NCI-H1417 treated with DMSO at 0.1 percent for 48 hours (cell line): ENCODE measurements around the gene SARNP.

ENCODE experiments used
- DNase-seq: peaks from one replicate; lab custom pipeline; 2025; lab: John Stamatoyannopoulos, UW

Gene SARNP

DNA sequence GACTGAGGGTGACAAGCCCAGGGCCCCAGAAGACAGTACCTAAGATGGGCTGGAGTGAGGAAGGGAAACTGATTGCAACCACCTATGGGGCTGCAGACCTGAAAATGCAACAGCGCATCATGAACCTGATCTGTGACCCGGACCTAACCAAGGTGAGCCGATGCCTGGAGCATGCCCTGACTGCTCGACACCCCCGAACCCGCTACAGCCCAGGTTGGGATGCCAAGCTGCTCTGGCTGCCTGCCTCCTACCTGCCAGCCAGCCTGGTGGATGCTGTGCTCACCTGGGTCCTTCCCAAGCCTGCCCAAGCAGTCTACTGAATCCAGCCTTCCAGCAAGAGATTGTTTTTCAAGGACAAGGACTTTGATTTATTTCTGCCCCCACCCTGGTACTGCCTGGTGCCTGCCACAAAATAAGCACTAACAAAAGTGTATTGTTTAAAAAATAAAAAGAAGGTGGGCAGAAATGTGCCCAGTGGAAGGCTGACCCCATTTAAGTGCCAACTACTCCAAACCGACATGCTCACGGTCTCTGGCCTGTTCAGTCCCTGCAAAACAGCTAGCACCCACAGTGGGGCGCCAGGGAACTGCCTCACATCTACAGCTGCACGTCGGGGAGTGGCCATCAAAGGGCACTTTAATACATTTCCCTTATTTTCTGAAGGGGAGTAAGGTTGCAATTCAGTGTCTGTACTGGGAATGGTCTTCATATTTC, 93.1 kb downstream of the SARNP start:
- no peak for DNase-seq

DNA sequence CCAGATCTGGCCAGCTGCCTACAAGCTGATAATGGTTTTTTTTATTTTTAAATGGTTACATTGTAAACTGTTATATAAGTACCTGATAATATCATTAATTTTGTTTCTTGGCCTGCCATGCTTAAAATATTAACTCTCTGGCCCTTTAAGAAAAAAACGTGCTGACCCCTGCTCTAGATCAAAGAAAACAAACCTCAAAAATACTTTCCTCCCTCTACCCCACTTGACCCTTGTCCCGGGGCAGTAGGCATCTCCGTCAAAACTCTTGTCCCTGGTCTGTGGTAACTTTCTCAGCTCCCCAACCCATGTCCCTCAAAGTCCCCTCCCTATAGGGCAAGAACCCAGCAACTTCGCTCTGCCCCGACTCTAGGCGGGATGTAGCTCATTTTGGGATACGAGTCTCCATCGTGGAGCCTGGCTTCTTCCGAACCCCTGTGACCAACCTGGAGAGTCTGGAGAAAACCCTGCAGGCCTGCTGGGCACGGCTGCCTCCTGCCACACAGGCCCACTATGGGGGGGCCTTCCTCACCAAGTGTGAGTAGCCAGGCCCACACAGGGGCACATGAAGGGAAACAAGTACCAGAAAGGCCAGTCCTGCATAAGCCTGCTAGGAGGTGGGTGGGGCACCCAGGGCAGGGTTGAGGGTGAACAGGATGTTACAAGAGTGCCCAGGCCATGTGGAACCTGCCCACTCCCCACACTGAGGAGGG, 93.9 kb downstream of the SARNP start:
- no peak for DNase-seq

DNA sequence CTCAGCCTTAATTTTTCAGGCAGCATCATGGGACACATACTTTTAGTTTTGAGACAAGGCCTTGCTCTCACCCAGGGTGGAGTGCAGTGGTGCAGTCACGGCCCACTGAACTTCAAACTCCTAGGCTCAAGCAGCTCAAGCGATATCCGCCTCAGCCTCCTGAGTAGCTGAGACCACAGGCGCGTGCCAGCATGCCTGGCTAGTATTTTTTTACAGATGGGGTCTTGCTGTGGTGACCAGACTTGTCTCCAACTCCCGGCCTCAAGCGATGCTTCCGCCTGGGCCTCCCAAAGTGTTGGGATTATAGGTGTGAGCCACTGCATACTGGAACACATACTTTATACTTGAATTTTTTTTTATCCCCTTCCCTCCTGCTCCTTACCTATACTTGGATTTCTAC, 94.6 kb downstream of the SARNP start:
- DNase-seq: no peak

DNA sequence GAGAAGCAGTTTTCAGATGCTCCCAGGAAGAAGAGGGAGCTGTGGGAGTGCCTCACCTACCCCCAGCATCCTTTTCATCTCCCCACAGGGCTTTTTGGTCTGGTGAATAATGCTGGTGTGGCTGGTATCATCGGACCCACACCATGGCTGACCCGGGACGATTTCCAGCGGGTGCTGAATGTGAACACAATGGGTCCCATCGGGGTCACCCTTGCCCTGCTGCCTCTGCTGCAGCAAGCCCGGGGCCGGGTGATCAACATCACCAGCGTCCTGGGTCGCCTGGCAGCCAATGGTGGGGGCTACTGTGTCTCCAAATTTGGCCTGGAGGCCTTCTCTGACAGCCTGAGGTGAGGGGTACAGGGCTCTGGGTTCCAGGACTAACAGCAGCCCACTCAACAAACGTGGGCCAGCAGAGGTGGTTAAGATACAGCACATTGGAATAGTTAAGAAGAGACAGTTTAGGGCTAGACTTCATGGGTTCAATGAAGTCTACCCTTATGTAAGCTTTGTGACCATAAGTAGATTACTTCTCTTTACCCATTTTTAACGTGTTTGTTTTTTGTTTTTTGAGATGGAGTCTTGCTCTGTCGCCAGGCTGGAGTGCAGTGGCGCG, 95.8 kb downstream of the SARNP start:
- DNase-seq: no peak

DNA sequence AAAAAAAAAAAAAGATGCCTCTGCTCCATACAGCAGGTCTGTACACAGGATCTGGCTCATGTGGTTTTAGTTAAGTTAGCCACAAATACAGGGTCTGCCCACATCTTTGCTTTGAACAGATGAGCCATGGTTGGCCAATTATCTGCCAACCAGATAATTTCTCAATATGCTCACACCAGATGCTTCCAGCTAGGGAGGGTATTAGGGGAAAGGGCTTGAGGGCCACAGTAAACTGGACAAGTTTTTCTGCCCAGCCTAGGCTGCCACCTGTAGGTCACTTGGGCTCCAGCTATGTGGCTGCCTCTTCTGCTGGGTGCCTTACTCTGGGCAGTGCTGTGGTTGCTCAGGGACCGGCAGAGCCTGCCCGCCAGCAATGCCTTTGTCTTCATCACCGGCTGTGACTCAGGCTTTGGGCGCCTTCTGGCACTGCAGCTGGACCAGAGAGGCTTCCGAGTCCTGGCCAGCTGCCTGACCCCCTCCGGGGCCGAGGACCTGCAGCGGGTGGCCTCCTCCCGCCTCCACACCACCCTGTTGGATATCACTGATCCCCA, 96.6 kb downstream of the SARNP start:
- DNase-seq: no peak

DNA sequence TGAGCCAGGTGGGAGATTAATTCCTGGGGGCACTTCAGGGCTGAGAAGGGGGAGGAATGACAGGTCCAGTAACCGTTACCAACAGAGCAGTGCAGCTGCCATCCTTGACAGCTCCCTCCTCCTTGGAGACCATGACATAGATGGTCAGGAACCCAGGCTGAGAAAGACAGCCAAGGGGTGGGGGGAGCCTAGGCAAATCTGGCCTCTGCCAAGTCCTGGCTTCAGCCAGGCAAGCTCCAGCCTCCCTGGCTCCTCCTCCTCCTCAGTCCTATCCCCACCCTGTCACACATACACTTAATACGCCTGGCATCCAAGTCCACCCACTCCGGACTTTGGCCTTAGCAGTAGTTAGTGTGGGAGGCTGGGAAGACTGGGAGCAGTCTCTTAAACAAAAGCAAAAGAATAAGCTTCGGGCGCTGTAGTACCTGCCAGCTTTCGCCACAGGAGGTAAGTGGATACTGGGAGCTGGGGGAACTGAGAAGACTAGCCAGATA, 97.4 kb downstream of the SARNP start, which contains the start of gene RDH5:
Gene RDH5, plus strand, starts transcription at position 323 of the 494 bp plus-strand sequence. CDS start 792 bp downstream, outside the sequence.
- DNase-seq: no peak

DNA sequence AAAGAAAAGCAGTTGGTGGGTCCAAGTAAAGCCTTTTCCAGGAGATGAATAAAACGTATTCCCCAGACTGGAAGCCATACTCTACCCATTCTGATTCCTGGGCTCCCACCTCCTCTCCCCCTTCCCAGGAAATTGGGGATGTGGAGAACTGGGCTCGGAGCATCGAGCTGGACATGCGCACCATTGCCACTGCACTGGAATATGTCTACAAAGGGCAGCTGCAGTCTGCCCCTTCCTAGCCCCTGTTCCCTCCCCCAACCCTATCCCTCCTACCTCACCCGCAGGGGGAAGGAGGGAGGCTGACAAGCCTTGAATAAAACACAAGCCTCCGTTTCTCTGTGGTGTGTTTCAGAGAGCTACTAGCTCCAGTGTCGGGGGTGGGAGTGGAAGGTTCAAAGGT, 98.2 kb downstream of the SARNP start:
- DNase-seq: no peak

DNA sequence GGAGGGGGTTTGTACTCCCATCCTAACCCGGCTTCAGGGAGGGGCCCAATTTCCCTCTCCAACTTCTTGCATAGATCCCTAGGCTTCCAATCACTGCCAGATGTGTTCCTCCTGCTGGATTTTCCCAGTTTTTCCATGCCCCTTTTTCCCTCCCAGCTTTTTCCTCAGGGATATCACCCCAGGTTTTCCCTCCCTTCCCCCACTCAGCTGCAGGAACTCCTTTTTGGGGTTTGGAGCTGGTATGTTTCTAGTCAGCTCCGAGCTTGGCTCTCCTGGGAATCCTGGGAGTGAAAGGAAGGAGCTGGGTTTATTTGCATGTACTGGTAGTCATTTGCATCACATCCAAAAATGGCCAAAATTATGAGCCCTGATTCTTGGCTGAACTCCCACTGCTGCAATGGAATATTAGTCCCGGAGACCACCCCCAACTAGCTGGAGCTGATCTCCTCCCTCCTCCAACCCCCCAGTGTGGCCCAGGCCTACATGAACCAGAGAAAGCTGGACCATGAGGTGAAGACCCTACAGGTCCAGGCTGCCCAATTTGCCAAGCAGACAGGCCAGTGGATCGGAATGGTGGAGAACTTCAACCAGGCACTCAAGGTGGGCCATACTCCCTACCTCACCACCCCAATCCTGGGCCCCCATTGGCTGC, 98.8 kb downstream of the SARNP start:
- DNase-seq: no peak

DNA sequence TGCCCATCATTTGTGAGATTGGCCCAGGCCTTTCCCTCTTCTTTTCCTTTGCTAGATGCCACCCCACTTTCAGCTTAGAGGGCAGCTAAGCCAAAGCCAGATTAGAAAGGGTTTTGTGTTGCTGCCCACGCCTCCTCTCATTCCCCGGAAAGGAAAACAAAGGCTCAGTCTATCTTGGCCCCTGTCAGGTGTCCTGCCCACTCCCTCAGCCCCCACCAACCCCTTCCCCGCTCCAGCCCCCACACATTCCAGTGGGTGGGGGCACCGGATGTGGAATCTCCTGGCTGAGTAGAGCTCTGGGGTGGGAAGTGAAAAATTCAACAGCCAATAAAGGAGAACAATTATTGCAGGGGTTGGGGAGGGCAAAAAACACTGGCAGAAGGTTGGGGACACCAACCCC, 99.5 kb downstream of the SARNP start:
- DNase-seq: no peak

DNA sequence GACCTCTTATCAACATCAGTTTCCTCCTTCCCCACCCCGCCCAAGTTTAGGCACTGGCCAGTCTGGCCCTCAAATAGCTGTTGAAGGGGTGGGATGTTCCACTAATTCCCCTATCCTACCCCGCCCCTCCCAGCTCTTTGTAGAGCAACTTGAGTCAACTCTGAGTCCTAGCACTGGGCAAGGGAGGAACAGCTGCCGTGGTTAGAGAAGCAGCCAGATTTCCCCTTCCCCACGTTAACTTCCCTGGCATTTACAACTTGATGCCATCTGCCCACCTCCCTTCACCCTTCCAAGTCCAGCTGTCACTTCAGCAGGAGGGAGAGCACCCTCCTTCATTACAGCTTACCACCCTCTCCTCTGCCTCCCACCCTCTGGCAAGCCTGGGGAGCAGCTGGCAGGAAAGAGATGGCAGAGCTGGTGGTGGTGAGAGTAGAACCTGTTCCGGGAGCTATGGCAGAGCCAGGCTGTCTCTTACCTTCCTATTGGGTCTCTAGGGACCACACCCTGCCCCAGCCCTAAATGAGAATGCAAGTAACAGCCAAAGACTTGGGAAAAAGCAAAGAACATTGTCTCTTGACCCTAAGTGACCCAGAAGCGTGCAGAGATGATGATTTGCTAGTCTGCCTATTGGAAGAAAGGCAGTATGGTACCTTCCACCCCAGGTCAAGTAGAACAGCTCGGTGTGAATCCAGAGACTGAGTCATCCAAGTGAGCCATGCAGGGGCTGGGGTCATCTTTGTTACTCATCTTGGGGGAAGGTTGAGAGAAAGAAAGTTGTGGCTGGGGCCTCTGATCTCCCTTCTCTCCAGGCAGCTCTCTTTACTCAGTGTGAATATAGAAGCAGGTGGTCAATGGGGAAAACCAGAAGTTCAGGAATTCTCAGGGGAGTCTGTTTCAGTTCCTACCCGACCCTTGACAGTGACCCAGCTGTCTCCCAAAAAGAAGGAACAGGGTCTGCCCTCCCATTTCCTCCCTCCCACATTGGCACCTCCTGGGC, 100.2 kb downstream of the SARNP start:
- DNase-seq: no peak

DNA sequence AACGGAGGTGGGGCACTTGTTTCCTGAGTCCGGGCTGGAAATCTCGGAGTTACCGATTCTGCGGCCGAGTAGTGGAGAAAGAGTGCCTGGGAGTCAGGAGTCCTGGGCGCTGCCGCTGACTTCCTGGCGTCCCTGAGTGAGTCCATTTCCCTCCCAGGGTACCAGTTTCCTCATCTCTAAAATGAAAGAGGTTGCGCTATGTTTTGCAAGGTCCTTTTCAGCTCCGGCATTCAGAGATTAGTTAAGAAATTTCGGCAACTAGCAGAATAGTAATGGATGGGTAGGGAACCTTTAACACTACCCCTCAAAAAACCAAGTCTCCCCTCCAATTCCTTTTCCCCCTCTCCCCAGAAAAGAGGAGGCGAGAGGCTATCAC, 101.0 kb downstream of the SARNP start:
- DNase-seq: no peak

DNA sequence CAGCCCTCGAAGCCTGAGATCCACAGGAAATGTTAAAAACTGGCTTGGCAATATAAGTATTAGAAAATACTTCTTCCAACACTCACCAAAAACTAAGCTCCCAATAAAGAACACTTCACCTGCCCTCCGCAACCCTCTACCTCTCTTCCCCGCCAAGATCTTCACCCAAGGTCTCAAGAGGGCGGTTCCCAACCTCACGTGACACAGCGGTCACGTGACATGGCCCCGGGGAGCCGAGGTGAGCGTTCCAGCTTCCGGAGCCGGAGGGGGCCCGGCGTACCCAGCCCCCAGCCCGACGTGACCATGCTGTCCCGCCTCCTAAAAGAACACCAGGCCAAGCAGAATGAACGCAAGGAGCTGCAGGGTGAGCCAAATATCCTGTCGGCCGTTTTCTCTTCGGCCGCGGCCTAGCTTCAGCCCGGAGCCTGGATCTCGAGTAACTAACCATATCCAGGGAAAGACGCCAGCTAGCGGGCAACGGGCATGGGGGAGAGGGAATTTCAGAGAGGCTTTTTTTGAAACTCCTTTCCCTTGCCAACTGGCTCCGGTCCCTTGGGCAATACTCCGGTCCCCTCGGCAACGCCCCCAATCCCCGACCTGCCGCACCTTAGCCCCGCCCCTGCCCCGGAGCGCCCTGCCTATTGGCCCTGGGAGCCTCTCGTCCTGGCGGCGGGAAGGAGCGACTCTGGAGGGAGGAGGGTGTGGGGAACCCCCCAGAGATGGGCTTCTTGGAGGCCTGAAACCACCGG, 101.5 kb downstream of the SARNP start, which contains the start of gene BLOC1S1:
Gene BLOC1S1, plus strand, starts transcription at position 214 of the 749 bp plus-strand sequence. Its CDS starts 6 bp downstream, at position 220.
- DNase-seq: peak; percentile 77

DNA sequence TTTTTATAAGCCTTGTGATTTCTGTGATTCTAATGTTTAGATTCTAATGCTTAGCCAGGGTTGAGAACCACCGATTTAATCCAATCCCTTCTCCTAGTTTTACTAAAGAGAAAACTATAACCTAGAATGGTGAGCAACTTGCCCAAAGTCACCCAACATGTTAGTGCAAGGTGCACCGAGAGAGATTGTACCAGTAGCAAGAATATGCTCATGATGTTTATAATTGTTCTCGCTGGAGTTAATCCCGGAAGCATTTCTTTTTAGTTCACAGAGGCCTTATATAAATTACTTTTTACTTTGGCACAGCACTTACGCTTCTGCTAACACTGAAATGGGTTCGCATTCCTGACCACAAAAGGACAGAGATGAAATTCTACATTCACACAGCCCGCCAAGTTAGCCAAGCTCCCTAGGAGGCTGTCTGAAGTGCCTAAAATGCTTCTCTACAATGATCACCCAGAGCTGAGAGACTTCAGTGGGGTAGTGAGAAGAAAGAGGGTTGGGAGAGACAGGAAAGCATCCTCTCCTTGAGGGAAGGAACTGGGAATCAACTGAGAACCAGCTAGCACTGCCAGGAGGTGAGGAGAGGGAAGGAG, 102.3 kb downstream of the SARNP start:
- DNase-seq: no peak

DNA sequence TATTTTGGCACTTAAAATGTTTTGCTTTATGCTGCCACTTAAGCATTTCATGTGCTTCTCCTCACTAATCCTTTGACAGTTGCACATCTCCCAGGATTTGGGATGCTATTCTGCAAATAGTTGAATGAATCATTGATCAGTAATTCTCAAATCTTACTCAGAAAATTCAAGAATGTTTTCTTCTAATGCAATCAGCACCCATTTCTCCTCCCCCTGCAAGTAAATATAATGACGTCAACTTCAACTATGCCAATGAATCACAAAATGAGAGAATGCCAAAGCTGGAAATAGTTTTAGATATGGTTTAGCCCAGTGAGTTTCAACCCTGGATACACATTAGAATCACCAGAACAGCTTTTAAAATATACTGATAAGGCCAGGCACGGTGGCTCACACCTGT, 103.8 kb downstream of the SARNP start:
- DNase-seq: no peak

DNA sequence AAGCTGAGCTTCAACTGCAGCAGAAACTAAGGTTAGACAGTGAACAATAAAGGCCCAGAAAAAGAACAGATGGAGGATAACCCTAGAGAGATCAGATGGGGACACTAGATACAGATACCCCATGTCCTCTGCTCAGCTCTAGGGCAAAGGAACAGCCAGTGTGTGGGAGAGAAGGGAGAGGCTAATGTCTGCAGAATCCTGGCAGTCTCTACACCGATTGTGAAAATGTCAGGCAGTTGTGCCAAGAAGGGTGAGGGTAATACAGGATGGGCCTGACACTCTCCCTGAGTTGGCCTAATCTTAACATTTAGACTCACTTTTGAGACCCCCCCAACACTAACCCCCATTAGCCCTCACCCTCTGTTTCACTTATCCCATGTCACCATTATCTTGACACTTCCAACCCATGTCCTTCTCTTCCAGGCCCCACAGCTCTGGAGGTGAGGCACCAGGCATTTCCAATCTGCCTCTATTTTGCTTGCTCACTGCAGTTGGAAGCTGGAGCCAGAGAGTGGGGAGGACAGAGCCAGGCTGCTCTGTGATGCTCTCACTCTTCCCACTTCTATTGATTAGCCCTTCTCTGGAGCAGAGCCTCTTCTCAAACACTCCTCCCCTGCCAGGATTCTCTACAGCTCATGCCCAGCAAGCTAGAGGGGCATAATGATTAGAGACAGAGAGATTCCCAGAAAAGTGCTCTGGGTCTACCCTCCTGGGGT, 104.7 kb downstream of the SARNP start:
- no peak for DNase-seq

DNA sequence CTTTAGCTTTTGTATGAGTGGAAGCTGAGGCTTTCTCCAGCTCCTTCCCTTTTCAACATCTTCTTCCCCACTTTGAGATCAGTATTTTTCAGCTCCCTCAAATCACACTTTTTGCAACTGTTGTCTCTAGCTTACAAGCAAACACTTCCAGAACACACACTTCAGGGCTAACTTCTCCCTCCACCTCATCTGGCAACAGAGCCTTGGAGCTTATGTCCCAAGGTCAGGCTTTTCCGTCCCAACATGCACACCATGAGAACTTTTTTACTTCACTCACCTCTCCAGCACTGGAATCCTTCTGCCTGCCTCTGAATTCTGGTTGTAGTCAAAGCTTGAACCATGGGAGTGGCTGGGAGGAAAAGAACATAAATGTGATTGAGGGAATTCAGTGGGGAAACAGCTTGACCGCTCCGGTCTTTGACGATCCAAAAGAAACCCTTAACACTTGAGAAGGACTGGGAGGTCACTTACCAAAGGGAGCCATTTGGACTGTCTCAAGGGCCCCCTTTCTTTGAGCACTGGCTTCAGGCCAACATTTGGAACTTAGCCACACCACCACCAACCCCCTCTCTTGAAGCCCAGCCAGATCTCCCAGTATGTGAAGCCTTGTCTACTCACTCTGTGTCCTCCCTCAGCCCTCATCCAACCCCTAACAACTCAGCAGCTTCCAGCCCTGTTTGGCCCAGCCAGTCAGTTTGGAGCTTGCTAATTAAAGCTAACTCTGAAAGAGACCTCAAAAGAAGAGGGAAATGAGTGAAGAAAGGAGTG, 105.6 kb downstream of the SARNP start:
- no peak for DNase-seq

DNA sequence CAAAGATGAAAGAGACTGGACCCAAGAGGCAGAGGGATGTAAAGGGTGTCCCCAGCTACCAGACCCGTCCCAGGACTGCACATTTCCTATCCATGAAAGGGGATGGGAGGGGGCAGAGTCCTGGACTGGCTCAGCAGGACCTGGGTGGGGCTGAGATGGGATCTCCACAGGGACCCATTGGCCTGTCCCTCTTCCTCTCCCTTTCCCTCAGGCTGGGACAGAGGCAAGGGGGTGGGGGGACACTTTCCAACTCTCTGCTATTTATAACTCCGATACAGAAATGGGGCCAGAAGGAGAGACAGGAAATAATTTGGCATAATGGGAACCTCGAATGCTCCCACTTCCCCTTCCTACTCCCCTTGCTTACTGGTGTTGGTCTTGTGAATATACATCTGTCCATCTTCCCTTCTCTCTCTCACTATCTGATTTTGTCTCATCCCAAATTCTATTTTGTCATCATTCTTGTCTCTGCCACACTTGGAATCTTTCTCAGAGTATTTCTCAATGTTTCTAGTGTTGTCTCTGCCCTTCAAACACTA, 108.8 kb downstream of the SARNP start:
- no peak for DNase-seq
